Loucy (cell line): Measurements from ENCODE around the gene KCNJ12.

Source experiments
- CTCF ChIP-seq: fragments of 200-600 bp; sonication (generic); conservative IDR thresholded peaks from 2 replicates; pipeline ENCODE4 v1.5.1; 2014; ENCODE audit warnings: mild to moderate bottlenecking, antibody characterized with exemption, low read length
- EZH2phosphoT487 ChIP-seq: fragments of 200-600 bp; IDR thresholded peaks from 2 replicates; pipeline ENCODE4 v1.6.1; 2018; ENCODE audit warnings: antibody characterized with exemption, mild to moderate bottlenecking, moderate library complexity, borderline replicate concordance

DNA sequence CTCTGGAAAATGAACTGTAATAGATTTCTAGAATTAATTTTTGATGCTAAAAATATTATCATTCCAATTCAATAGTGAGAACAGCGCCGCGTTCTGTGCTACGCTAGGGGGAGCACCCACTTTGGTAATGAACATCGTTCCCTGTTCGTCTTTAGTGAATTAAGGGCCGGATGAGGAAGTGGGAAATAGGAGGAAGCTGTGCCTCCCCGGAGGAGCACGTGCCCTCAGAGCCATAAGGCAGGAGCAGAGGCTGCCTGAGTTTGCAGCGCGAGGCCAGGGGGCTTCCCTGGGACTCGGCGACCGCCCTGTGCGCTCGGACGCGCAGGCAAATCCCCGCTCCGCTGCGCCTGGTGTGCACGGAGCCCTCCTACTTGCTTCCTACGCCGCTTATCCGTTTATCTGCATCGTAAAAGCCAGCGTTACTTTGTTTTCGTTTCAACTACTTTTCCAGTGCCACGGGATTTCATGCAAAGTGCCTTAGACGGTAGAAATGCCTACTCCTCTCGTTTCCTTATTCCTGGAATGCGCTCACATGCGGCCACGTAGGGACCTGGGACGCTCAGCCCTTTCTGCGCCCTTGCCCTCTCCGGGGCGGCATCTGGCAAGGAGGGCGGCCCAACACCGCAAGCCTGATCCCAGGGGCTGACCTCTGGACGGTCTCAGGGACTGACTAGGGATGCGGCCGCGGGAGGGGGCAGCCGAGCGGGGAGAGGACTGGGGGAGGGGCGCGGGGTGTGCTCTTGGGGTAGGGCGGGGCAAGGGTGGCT is 76.4 kb downstream of the KCNJ12 start:
- TF ChIP-seq CTCF (no peak), EZH2phosphoT487 (no peak)
